ENCODE data around the gene FXN.

The FXN gene

GRCh38 chr9:69145144-69145715 lies 109.7 kb downstream of the FXN start:
- H4K20me1 ChIP-seq = no peaks in the 10 kb centered on the region
- no peak overlapping the region for H3K9ac ChIP-seq
- no peak overlapping the region for H3K4me2 ChIP-seq
- 0 out of 2 replicates have a peak, but pooled peaks cover under 1% of the 10 kb centered on the region for H3K36me3 ChIP-seq
- no peak overlapping the region for H3K4me3 ChIP-seq
- no peaks in the 10 kb centered on the region for H3K9me3 ChIP-seq
- no peak for TF ChIP-seq Cebpa-rat (IDR thresholded peaks at IDR 0.05)
- H3K27ac ChIP-seq = no peak overlapping the region
- H3K4me1 ChIP-seq = no peaks in the 10 kb centered on the region
- H3K27me3 ChIP-seq = no peaks in the 10 kb centered on the region

- Histone ChIP-seq H3K27me3 (no peaks in the 10 kb centered on the region), H3K36me3 (0 out of 2 replicates have a peak, but pooled peaks cover 4% of the 10 kb centered on the region), H3K27ac (no peak overlapping the region), H3K9me3 (no peaks in the 10 kb centered on the region), H3K4me3 (no peak overlapping the region), H4K20me1 (no peaks in the 10 kb centered on the region), H3K9ac (no peak overlapping the region), H3K4me2 (no peak overlapping the region), H3K4me1 (peaks cover 3% of the 10 kb centered on the region)
- no peak for TF ChIP-seq Cebpa-rat (IDR thresholded peaks at IDR 0.05)
These were observed 111.7 kb downstream of the FXN start for GRCh38 chr9:69147041-69147834.

GRCh38 chr9:69149321-69149807 lies 113.8 kb downstream of the FXN start:
- H3K27me3 ChIP-seq = no peaks in the 10 kb centered on the region
- H3K4me2 ChIP-seq = no peak overlapping the region
- H4K20me1 ChIP-seq = no peaks in the 10 kb centered on the region
- TF ChIP-seq Cebpa-rat (IDR thresholded peaks at IDR 0.05) = no peak
- H3K9ac ChIP-seq = no peak overlapping the region
- no peak overlapping the region for H3K27ac ChIP-seq
- H3K36me3 ChIP-seq = peaks cover 19% of the 10 kb centered on the region
- no peak overlapping the region for H3K4me3 ChIP-seq
- no peaks in the 10 kb centered on the region for H3K9me3 ChIP-seq
- peaks cover 15% of the 10 kb centered on the region for H3K4me1 ChIP-seq

Data from BLaER1 (cell line).